RCC 7860 (cell line): ENCODE data around the gene ATG4B.
A peak's percentile ranks its signal among the peaks of the same experiment; 100 is the strongest.

Experiments used
- DNase-seq: peaks from one replicate; pipeline ENCODE4 v3.0.0-alpha.2; 2015; ENCODE audit warnings: low spot score
- FAIRE-seq: peaks from 2 replicates; lab custom pipeline; 2012; peaks lifted over from hg19 to GRCh38; lab: Jason Lieb, UNC

The ATG4B gene

GRCh38 chr2:241680827-241681599 is 43.5 kb downstream of the ATG4B start:
- FAIRE-seq (peak; percentile 93), DNase-seq (peak; percentile 89)

- DNase-seq (no peak), FAIRE-seq (no peak)
These were observed 48.8 kb downstream of the ATG4B start for GRCh38 chr2:241686324-241686649.

- peak; percentile 92 for DNase-seq
- FAIRE-seq, result no peak
These were observed 49.3 kb downstream of the ATG4B start, which contains the start of gene DTYMK for GRCh38 chr2:241686650-241687425. TSS of gene DTYMK (minus strand) at chr2:241686815. CDS start at chr2:241686783, 32 bp downstream.

- DNase-seq, result no peak
- no peak for FAIRE-seq
These were observed 51.8 kb downstream of the ATG4B start for GRCh38 chr2:241689306-241689705.

- DNase-seq, result no peak
- no peak for FAIRE-seq
These were observed 52.8 kb downstream of the ATG4B start for GRCh38 chr2:241690202-241690717.

- DNase-seq, result peak; percentile 59
- FAIRE-seq, result no peak
These were observed 55.0 kb downstream of the ATG4B start for GRCh38 chr2:241692448-241692847.

- FAIRE-seq (no peak), DNase-seq (no peak)
These were observed 58.2 kb downstream of the ATG4B start for GRCh38 chr2:241695651-241696050.

GRCh38 chr2:241701149-241701398 is 63.6 kb downstream of the ATG4B start:
- FAIRE-seq (no peak), DNase-seq (no peak)

- DNase-seq, result peak; percentile 78
- no peak for FAIRE-seq
These were observed 64.1 kb downstream of the ATG4B start, which contains the start of gene ING5 for GRCh38 chr2:241701399-241702154. TSS of gene ING5 (plus strand) at chr2:241702039. CDS start at chr2:241702066, 27 bp downstream.

GRCh38 chr2:241702155-241703031 is 64.9 kb downstream of the ATG4B start:
- no peak for FAIRE-seq
- peak; percentile 72 for DNase-seq

GRCh38 chr2:241703032-241703604 is 65.6 kb downstream of the ATG4B start:
- FAIRE-seq, result no peak

GRCh38 chr2:241706537-241706936 is 69.0 kb downstream of the ATG4B start:
- DNase-seq (no peak), FAIRE-seq (no peak)

More at GRCh38 chr2:241703032-241703604, 65.6 kb downstream of the ATG4B start:
- no peak for DNase-seq

GRCh38 chr2:241708879-241709278 is 71.4 kb downstream of the ATG4B start:
- FAIRE-seq, result no peak
- no peak for DNase-seq

GRCh38 chr2:241719093-241719492 is 81.6 kb downstream of the ATG4B start:
- FAIRE-seq (no peak), DNase-seq (no peak)

- DNase-seq (no peak), FAIRE-seq (no peak)
These were observed 82.6 kb downstream of the ATG4B start for GRCh38 chr2:241720099-241720498.

GRCh38 chr2:241720560-241720959 is 83.1 kb downstream of the ATG4B start:
- DNase-seq (no peak), FAIRE-seq (no peak)

GRCh38 chr2:241721852-241722251 is 84.4 kb downstream of the ATG4B start:
- no peak for DNase-seq
- no peak for FAIRE-seq

- FAIRE-seq, result no peak
- DNase-seq, result no peak
These were observed 85.5 kb downstream of the ATG4B start for GRCh38 chr2:241722896-241723454.
